Suppressor macrophage treated with lipopolysaccharide for 4 hours (primary cell): Measurements from ENCODE around the gene SCN8A.
A peak's percentile ranks its signal among the peaks of the same experiment; 100 is the strongest.
"Not testable (repeated sequence)": the region's sequence is repeated elsewhere in the genome, so short reads cannot be mapped to it uniquely, and the experiment has no call there.

Source experiments
- DNase-seq: peaks from one replicate; pipeline ENCODE4 v3.0.0-alpha.2; 2020

SCN8A gene

GRCh38 chr12:51591016-51591901 lies at the start of gene SCN8A:
Gene SCN8A, plus strand, starts transcription at chr12:51591233. Its CDS starts 71,585 bp downstream, at chr12:51662818.
- peak; percentile 16 for DNase-seq

DNA sequence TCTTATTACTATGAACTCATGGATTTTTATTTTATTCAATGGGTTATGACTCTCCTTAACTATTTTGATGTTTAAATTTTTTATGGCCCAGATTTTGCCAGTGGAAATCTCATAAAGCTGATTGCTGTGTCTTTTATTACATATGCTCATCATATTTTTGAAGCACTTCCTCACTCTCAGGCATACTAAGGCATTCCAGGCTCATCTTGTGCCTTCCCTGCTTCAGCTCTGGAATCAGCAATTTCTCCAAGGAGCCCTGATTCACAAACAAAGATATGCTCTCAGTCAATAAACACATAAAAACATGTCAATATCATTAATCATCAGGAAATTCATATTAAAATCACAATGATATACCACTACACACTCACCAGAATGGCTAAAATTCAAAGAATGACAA lies 44.9 kb upstream of the SCN8A start:
- DNase-seq = no peak

- DNase-seq = no peak
These were observed 43.4 kb upstream of the SCN8A start for GRCh38 chr12:51547606-51548005.

- DNase-seq = no peak
These were observed 42.8 kb upstream of the SCN8A start for GRCh38 chr12:51548241-51548640.

- no peak for DNase-seq
These were observed 41.4 kb upstream of the SCN8A start for GRCh38 chr12:51549637-51550036.

DNA sequence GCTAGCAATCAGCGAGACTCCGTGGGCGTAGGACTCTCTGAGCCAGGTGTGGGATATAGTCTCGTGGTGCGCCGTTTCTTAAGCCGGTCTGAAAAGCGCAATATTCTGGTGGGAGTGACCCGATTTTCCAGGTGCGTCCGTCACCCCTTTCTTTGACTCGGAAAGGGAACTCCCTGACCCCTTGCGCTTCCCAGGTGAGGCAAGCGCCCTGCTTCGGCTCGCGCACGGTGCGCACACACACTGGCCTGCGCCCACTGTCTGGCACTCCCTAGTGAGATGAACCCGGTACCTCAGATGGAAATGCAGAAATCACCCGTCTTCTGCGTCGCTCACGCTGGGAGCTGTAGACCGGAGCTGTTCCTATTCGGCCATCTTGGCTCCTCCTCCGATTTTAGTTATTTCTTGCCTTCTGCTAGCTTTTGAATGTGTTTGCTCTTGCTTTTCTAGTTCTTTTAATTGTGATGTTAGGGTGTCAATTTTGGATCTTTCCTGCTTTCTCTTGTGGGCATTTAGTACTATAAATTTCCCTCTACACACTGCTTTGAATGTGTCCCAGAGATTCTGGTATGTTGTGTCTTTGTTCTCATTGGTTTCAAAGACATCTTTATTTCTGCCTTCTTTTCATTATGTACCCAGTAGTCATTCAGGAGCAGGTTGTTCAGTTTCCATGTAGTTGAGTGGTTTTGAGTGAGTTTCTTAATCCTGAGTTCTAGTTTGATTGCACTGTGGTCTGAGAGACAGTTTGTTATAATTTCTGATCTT lies 22.6 kb upstream of the SCN8A start:
- not testable (repeated sequence) for DNase-seq

DNA sequence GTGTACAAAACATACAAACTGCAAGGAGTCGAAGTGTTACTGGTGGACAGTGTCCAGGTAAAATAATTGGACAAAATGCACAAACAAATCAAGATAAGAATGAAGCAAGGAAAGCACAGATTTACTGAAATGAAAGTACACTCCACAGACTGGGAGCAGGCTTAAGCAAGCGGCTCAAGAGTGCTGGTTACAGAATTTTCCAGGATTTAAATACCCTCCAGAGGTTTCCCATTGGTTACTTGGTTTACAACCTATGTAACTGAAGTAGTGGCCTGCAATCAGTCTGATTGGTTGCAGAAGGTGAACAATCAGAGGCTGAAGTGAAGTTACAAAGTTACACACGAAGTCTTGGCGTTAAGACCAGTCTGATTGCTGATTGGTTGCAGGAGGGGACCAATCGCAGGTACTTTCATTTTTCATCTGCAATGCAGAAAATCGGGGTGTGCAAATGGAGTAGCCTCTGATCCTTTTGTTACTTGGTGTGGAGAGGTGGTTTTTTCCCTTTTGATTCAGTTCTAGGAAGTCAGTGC lies 11.6 kb upstream of the SCN8A start:
- DNase-seq = no peak

DNA sequence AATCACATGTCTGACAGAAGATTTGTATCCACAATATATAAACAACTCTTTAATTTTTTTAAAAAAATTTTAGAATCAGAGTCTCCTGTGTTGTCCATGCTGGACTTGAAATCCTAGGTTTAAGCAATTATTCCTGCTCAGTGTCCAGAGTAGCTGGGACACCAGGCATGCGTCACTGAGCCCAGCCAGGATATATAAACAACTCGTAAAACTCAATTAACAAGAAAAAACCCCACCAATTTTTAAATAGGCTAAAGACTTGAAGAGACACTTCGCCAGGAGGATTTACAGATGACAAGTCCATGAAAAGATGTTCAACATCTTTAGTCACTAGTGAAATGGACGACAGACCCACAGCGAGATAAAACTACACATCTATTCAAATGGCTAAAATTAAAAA lies 2.0 kb upstream of the SCN8A start:
- no peak for DNase-seq

GRCh38 chr12:51589557-51590176 lies 1.4 kb upstream of the SCN8A start:
- DNase-seq = no peak

- DNase-seq = peak; percentile 72
These were observed 552 bp upstream of the SCN8A start for GRCh38 chr12:51590347-51591015.

GRCh38 chr12:51592034-51592705 lies 1.1 kb downstream of the SCN8A start:
- DNase-seq = no peak

DNA sequence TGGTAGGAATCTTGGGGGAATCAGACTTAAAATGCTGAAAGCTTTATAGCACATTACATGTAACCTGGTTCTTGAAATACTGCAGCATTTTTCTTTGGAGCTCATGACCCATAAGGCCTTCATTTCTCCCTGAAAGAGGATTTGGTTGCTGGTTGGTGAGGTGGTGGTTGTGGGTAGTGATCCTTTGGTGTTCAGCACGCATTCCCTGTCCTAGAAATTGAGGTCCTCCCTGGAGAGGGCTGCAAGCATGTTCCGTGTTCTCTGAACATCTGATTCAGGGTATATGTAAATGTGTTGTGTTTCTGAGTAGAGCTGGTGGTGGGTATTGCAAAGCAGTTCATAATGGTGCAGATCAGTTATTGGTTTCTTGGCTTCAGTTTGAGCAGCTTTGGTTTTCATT lies 2.0 kb downstream of the SCN8A start:
- DNase-seq = no peak

GRCh38 chr12:51593539-51593938 lies 2.5 kb downstream of the SCN8A start:
- peak; percentile 18 for DNase-seq

GRCh38 chr12:51598156-51598555 lies 7.1 kb downstream of the SCN8A start:
- DNase-seq = no peak

DNA sequence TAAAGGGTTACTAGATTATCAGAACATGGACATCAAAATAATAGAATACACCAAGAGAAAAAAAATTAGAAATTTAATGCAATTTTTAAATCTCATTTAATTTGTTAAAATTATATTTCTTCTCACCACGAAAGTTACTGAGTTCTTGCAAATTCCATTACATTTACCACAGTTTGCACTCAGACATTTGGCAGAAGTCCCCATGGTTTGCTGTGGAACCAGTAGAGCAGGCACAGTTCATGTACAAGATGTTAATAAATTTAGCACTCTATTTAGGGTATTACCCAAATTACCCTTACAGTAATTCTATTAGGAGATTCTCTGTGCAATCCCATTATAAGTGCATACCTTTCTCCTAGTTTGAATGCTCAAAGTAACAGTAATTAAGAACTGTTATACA lies 9.7 kb downstream of the SCN8A start:
- DNase-seq = no peak

GRCh38 chr12:51601241-51601640 lies 10.2 kb downstream of the SCN8A start:
- no peak for DNase-seq

DNA sequence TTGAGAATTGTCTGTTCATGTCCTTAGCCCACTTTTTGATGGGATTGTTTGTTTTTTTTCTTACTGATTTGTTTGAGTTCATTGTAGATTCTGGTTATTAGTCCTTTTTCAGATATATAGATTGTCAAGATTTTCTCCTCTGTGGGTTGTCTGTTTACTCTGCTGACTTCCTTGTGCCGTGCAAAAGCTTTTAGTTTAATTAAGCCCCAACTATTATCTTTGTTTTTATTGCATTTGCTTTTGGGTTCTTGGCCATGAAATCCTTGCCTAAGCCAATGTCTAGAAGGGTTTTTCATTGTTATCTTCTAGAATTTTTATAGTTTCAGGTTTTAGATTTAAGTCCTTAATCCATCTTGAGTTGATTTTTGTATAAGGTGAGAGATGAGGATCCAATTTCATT lies 14.9 kb downstream of the SCN8A start:
- not testable (repeated sequence) for DNase-seq

DNA sequence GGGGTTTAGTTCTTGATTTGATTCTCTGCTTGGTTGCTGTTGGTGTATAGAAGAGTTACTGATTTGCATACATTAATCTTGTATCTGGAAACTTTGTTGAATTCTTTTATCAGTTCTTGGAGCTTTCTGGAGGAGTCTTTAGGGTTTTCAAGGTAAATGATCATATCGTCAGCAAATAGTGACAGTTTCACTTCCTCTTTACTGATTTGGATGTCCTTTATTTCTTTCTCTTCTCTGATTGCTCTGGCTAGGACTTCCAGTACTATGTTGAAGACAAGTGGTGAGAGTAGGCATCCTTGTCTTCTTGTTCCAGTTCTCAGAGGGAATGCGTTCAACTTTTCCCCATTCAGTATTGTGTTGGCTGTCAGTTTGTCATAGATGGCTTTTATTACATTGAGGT lies 16.2 kb downstream of the SCN8A start:
- not testable (repeated sequence) for DNase-seq

- DNase-seq = no peak
These were observed 29.4 kb downstream of the SCN8A start for GRCh38 chr12:51620448-51620847.

DNA sequence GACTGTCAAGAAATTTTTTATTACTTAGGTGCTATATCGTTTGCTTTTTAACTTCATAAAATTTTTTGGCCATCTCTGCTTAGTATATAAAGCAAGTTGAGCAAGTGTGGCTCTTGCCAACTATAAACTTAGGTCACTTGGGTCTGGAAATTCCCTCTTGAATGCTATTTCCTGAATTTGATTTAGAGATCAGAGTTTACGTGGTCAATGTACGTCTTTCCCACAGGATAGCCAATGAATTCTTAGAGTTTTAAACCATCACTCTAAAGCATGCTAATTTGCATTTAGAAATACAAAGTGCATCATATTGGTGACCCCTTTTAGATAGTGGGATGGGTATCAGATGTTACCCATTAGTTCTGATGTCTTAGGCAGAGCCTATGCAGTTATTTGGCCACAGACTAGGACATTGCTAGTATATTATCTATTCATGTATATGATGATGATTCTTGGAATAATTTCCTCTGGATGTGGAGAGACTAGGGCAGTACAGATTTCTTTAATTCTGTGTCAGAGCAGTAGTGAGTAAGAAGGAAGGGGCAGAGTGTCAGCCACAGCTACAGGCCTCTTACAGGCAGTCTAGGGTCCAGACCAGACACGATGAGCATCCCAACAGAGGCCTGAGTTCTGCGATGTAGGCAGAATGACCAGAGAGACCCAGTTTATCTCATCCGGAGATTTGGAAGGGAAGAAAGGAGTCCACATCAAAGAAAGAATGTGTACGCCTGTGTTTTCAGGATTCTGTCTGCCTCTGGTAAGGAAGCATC lies 30.3 kb downstream of the SCN8A start:
- DNase-seq = peak; percentile 16

- no peak for DNase-seq
These were observed 31.5 kb downstream of the SCN8A start for GRCh38 chr12:51622564-51622963.
